Measurements from ENCODE around the gene HMG20A. TPM values are rescaled to one million over a fixed set of nuclear protein-coding genes. Genes with fewer than 3 reads are reported as not detected.

HMG20A gene
- total RNA-seq, 1 experiment from 2014 or later, result 61.7 TPM

- Mint-ChIP-seq H3K36me3 (ENCODE audit: insufficient read depth, unreplicated experiment) (peaks cover 32% of the 10 kb centered on the region), H3K4me3 (ENCODE audit: low read depth, unreplicated experiment) (no peak overlapping the region), H3K9me3 (ENCODE audit: low read depth, unreplicated experiment) (no peaks in the 10 kb centered on the region), H3K4me1 (ENCODE audit: low read depth, unreplicated experiment) (peaks cover 19% of the 10 kb centered on the region), H3K27ac (ENCODE audit: unreplicated experiment) (no peak overlapping the region), H3K27me3 (ENCODE audit: unreplicated experiment) (no peaks in the 10 kb centered on the region)
- TF ChIP-seq CTCF (IDR thresholded peaks at IDR 0.05; ENCODE audit: unreplicated experiment), result no peak
- intact Hi-C loops (cut with micrococcal nuclease; ENCODE audit: unreplicated experiment), result no loop called here
- CTCF ChIA-PET, result interaction anchor here (0.7 kb wide), 1 partner anchor 228 kb away, joined by 3 read pairs; no protein-coding TSS in a partner anchor
- DNase-seq, result no peak
- no TSS peak for BruUV-seq (replicated peaks)
These were observed 4.6 kb upstream of the HMG20A start for GRCh38 chr15:77416148-77416455.

GRCh38 chr15:77416954-77417353, 3.7 kb upstream of the HMG20A start:
- TF ChIP-seq CTCF (IDR thresholded peaks at IDR 0.05; ENCODE audit: unreplicated experiment), result no peak
- DNase-seq, result no peak
- Mint-ChIP-seq H3K36me3 (ENCODE audit: insufficient read depth, unreplicated experiment) (peaks cover 39% of the 10 kb centered on the region), H3K4me3 (ENCODE audit: low read depth, unreplicated experiment) (no peak overlapping the region), H3K4me1 (ENCODE audit: low read depth, unreplicated experiment) (peaks cover 16% of the 10 kb centered on the region), H3K9me3 (ENCODE audit: low read depth, unreplicated experiment) (no peaks in the 10 kb centered on the region), H3K27me3 (ENCODE audit: unreplicated experiment) (no peaks in the 10 kb centered on the region), H3K27ac (ENCODE audit: unreplicated experiment) (no peak overlapping the region)
- CTCF ChIA-PET, result no interaction called here
- BruUV-seq (replicated peaks), result no TSS peak
- intact Hi-C loops (cut with micrococcal nuclease; ENCODE audit: unreplicated experiment), result no loop called here

GRCh38 chr15:77417602-77418001, 3.1 kb upstream of the HMG20A start:
- Mint-ChIP-seq H3K27me3 (ENCODE audit: unreplicated experiment) (no peaks in the 10 kb centered on the region), H3K9me3 (ENCODE audit: low read depth, unreplicated experiment) (no peaks in the 10 kb centered on the region), H3K36me3 (ENCODE audit: insufficient read depth, unreplicated experiment) (peaks cover 39% of the 10 kb centered on the region), H3K4me1 (ENCODE audit: low read depth, unreplicated experiment) (peaks cover 9% of the 10 kb centered on the region), H3K4me3 (ENCODE audit: low read depth, unreplicated experiment) (no peak overlapping the region), H3K27ac (ENCODE audit: unreplicated experiment) (no peak overlapping the region)
- no peak for TF ChIP-seq CTCF (IDR thresholded peaks at IDR 0.05; ENCODE audit: unreplicated experiment)
- no TSS peak for BruUV-seq (replicated peaks)
- intact Hi-C loops (cut with micrococcal nuclease; ENCODE audit: unreplicated experiment), result loop anchor here (1.0 kb wide), 1 partner anchor 230 kb away; no protein-coding TSS in a partner anchor
- no peak for DNase-seq
- CTCF ChIA-PET, result no interaction called here

GRCh38 chr15:77418391-77418965, 2.2 kb upstream of the HMG20A start:
- H3K27ac Mint-ChIP-seq (ENCODE audit: unreplicated experiment), result peak overlapping the region; percentile 95
- CTCF ChIA-PET, result interaction anchor here (1.1 to 2.6 kb wide), 2 partner anchors 125 to 232 kb away, joined by 3 to 8 read pairs; no protein-coding TSS in a partner anchor
- H3K4me1 Mint-ChIP-seq (ENCODE audit: low read depth, unreplicated experiment), result peaks cover 11% of the 10 kb centered on the region
- H3K9me3 Mint-ChIP-seq (ENCODE audit: low read depth, unreplicated experiment), result no peaks in the 10 kb centered on the region
- H3K4me3 Mint-ChIP-seq (ENCODE audit: low read depth, unreplicated experiment), result peak overlapping the region; percentile 85
- H3K27me3 Mint-ChIP-seq (ENCODE audit: unreplicated experiment), result no peaks in the 10 kb centered on the region
- no peak for DNase-seq
- TF ChIP-seq CTCF (IDR thresholded peaks at IDR 0.05; ENCODE audit: unreplicated experiment), result no peak
- intact Hi-C loops (cut with micrococcal nuclease; ENCODE audit: unreplicated experiment), result loop anchor here (1.0 kb wide), 1 partner anchor 231 kb away; no protein-coding TSS in a partner anchor
- peaks cover 39% of the 10 kb centered on the region for H3K36me3 Mint-ChIP-seq (ENCODE audit: insufficient read depth, unreplicated experiment)
- TSS peak; percentile 72 for BruUV-seq (replicated peaks)
